ENCODE data around the gene ATP9B.

- TF ChIP-seq CTCF (IDR thresholded peaks at IDR 0.05) (no peak), EP300 (IDR thresholded peaks at IDR 0.05) (no peak)
These were observed 126.8 kb downstream of the ATP9B start for GRCh38 chr18:79195716-79196683.

Data from sigmoid colon (tissue), 4 donors.